22Rv1 (cell line): ENCODE data around the gene CEPT1.

Source experiments
- CTCF ChIP-seq: fragments of 450-650 bp; IDR thresholded peaks from 2 replicates; pipeline ENCODE4 v1.5.1; 2017; ENCODE audit warnings: mild to moderate bottlenecking
- ZFX ChIP-seq: fragments of 450-650 bp; IDR thresholded peaks from 2 replicates; pipeline ENCODE4 v1.6.1; 2017; ENCODE audit warnings: antibody characterized with exemption, borderline replicate concordance

- TF ChIP-seq CTCF: peak; percentile 27
- no peak for TF ChIP-seq ZFX
Observed at GRCh38 chr1:111204201-111204982, 64.4 kb downstream of the CEPT1 start.
